HUES64 (cell line): ENCODE data around the gene WWOX.

Experiments
- H3K27ac ChIP-seq: 2 replicates; pipeline ENCODE4 v1.7.0; 2013; ENCODE audit warnings: low read depth, low read length, inconsistent platforms
- H3K27me3 ChIP-seq: 2 replicates; pipeline ENCODE4 v1.6.1; 2013; ENCODE audit warnings: mild to moderate bottlenecking, low read length; ENCODE audit not compliant: insufficient read depth
- H3K36me3 ChIP-seq: 2 replicates; pipeline ENCODE4 v1.6.1; 2013; ENCODE audit warnings: mild to moderate bottlenecking, low read length; ENCODE audit not compliant: insufficient read depth
- H3K4me1 ChIP-seq: 2 replicates; pipeline ENCODE4 v1.6.1; 2013; ENCODE audit warnings: mild to moderate bottlenecking, low read length, moderate library complexity; ENCODE audit not compliant: insufficient read depth
- H3K4me3 ChIP-seq: 2 replicates; pipeline ENCODE4 v1.5.1; 2013; ENCODE audit warnings: mild to moderate bottlenecking, low read length, moderate library complexity
- H3K9ac ChIP-seq: 2 replicates; pipeline ENCODE4 v1.6.1; 2013; ENCODE audit warnings: mild to moderate bottlenecking, low read depth, low read length
- H3K9me3 ChIP-seq: 2 replicates; pipeline ENCODE4 v1.6.1; 2013; ENCODE audit warnings: low read depth, low read length; ENCODE audit not compliant: insufficient read depth
- WGBS: fragments of 150-250, 120-280 bp; methylation state at CpG from one replicate; pipeline ENCODE4 v1.1.7; 2013; ENCODE audit warnings: missing lambda C conversion rate; 5-methylcytosine and 5-hydroxymethylcytosine counted together

WWOX gene

GRCh38 chr16:78365366-78365765 lies 265.9 kb downstream of the WWOX start:
- Histone ChIP-seq H3K4me1 (no peaks in the 10 kb centered on the region), H3K27ac (no peak overlapping the region), H3K27me3 (no peaks in the 10 kb centered on the region), H3K9ac (no peak overlapping the region), H3K36me3 (no peaks in the 10 kb centered on the region), H3K4me3 (no peak overlapping the region), H3K9me3 (no peaks in the 10 kb centered on the region)
- WGBS: 100% methylated on average over 1 of the region's 2 CpGs

DNA sequence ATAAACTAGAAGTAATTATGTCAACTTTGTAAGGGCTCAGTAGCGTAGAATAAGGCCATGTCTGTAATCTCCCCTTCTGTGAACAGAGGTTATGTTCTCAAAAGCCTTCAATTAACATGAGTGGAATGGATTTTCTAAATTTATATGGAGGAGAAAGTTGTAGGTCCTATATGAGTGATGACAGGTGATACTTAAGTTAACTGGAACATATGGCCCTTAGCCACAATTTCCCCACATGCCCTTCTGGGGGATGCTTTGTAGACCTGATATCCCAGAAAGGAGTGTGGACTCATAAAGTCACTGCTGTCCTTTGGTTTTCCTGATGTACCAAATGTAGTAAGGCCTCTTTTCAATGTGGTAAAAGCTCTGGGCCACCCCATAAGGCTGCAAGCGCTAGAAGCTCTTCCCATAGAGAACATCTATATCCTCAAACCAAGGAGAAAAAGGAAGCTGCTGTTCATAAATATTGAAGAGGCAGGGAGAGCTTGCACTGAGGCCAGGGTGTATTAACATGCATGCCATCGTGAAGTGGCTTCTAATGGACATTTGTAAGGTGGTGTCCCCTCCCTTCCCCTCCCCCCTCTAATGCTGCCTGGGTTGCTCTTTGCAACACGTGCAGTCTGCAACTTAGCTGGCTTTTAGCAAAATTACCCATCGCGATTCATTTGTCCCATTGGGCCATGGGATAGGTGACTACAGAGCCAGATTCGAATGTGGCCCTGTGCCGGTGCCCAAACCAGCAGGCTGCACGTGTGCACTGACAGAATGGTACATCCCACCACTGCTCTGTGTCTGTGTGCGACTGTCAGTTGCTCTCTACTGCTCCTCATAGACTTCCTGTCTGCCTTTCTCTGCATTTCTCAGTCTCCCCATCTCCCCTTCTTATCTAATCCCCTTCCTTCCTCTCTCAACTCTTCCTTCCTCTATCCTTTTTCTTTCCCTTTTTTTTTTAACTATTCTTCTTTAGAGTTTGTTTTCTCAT lies 269.0 kb downstream of the WWOX start:
- H3K4me1 ChIP-seq: peaks cover 27% of the 10 kb centered on the region
- no peaks in the 10 kb centered on the region for H3K36me3 ChIP-seq
- H3K4me3 ChIP-seq: no peak overlapping the region
- WGBS: 88% methylated on average over 10 of the region's 10 CpGs
- no peaks in the 10 kb centered on the region for H3K27me3 ChIP-seq
- no peak overlapping the region for H3K9ac ChIP-seq
- no peak overlapping the region for H3K27ac ChIP-seq
- H3K9me3 ChIP-seq: no peaks in the 10 kb centered on the region

- 15% methylated on average over 2 of the region's 3 CpGs for WGBS
- Histone ChIP-seq H3K27me3 (no peaks in the 10 kb centered on the region), H3K36me3 (no peaks in the 10 kb centered on the region), H3K4me3 (no peak overlapping the region), H3K4me1 (peaks cover 27% of the 10 kb centered on the region), H3K9ac (no peak overlapping the region), H3K27ac (peak overlapping the region; percentile 67), H3K9me3 (no peaks in the 10 kb centered on the region)
Observed at GRCh38 chr16:78372277-78372676, 272.8 kb downstream of the WWOX start.

GRCh38 chr16:78375055-78375679 lies 275.7 kb downstream of the WWOX start:
- Histone ChIP-seq H3K9ac (no peak overlapping the region), H3K36me3 (no peaks in the 10 kb centered on the region), H3K27me3 (no peaks in the 10 kb centered on the region), H3K9me3 (no peaks in the 10 kb centered on the region), H3K4me1 (peaks cover 27% of the 10 kb centered on the region), H3K27ac (no peak overlapping the region), H3K4me3 (no peak overlapping the region)
- WGBS: 93% methylated on average over 15 of the region's 15 CpGs

GRCh38 chr16:78376452-78376851 lies 277.0 kb downstream of the WWOX start:
- Histone ChIP-seq H3K27me3 (no peaks in the 10 kb centered on the region), H3K36me3 (no peaks in the 10 kb centered on the region), H3K27ac (no peak overlapping the region), H3K4me3 (no peak overlapping the region), H3K4me1 (peaks cover 20% of the 10 kb centered on the region), H3K9ac (no peak overlapping the region), H3K9me3 (no peaks in the 10 kb centered on the region)
- WGBS: 87% methylated on average over 4 of the region's 4 CpGs

- Histone ChIP-seq H3K4me3 (no peak overlapping the region), H3K27ac (no peak overlapping the region), H3K36me3 (no peaks in the 10 kb centered on the region), H3K4me1 (peaks cover 12% of the 10 kb centered on the region), H3K27me3 (no peaks in the 10 kb centered on the region), H3K9me3 (no peaks in the 10 kb centered on the region), H3K9ac (no peak overlapping the region)
- WGBS: 99% methylated on average over 4 of the region's 4 CpGs
Observed at GRCh38 chr16:78377312-78377711, 277.9 kb downstream of the WWOX start.

- Histone ChIP-seq H3K4me1 (no peaks in the 10 kb centered on the region), H3K9ac (no peak overlapping the region), H3K27me3 (no peaks in the 10 kb centered on the region), H3K27ac (no peak overlapping the region), H3K36me3 (no peaks in the 10 kb centered on the region), H3K4me3 (no peak overlapping the region), H3K9me3 (no peaks in the 10 kb centered on the region)
- WGBS: no CpG with 5 or more reads among the region's 1 CpG
Observed at GRCh38 chr16:78381060-78381459, 281.6 kb downstream of the WWOX start.

DNA sequence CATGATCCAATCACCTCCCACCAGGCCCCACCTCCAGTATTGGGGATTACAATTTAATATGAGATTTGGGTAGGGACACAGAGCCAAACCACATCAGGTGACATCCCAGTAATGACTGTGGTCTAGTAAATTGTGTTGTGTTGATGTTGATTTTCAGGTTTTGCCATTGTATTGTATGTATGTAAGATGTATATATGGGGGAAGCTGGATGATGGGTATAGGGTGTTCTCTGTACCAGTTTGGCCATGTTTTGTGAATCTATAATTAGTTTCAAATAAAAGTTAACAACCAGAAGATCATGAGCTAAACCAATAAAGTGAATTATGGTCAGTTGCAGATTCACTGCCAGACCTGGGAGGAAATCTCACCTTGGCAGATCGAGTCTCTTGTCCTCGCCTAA lies 283.7 kb downstream of the WWOX start:
- H3K9ac ChIP-seq: no peak overlapping the region
- no peak overlapping the region for H3K4me3 ChIP-seq
- no peaks in the 10 kb centered on the region for H3K27me3 ChIP-seq
- WGBS: 78% methylated on average over 2 of the region's 2 CpGs
- no peak overlapping the region for H3K27ac ChIP-seq
- H3K9me3 ChIP-seq: no peaks in the 10 kb centered on the region
- no peaks in the 10 kb centered on the region for H3K36me3 ChIP-seq
- no peaks in the 10 kb centered on the region for H3K4me1 ChIP-seq

DNA sequence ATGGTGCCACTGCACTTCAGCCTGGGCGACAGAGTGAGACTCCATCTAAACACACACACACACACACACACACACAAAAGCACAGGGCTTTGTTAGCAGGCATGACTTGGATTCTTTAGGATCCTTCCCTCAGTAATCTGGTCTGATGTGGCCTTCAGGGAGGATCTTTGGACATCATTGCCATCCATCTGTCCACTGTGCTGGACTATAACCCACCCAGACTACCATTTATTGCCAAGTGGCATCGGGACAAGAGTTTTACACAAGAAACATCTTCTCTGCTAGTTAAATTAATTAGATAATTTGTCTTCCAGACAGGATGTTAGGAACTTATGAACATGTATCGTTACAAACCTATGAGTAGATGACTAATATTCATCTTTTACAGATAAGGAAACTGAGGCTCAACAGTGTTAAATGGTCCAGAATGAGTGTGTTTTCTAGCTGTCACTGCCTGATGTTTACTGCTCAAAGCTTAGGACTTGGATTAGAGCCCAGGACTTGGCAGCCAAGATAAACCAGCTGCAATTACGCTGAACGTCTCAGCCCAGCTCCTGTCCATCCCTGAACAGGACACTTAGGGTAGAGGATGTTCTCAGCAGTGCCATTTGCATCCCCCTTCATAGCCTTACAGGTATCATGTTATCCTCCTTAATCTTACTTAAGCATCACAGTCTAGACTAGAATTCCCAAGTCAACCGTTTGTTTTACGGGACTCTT lies 285.8 kb downstream of the WWOX start:
- Histone ChIP-seq H3K9me3 (no peaks in the 10 kb centered on the region), H3K27ac (no peak overlapping the region), H3K9ac (no peak overlapping the region), H3K4me3 (no peak overlapping the region), H3K4me1 (no peaks in the 10 kb centered on the region), H3K27me3 (no peaks in the 10 kb centered on the region), H3K36me3 (no peaks in the 10 kb centered on the region)
- WGBS: 81% methylated on average over 6 of the region's 7 CpGs

- H3K27me3 ChIP-seq: no peaks in the 10 kb centered on the region
- H3K4me3 ChIP-seq: no peak overlapping the region
- 93% methylated on average over 14 of the region's 15 CpGs for WGBS
- H3K4me1 ChIP-seq: no peaks in the 10 kb centered on the region
- no peak overlapping the region for H3K27ac ChIP-seq
- H3K36me3 ChIP-seq: no peaks in the 10 kb centered on the region
- peaks cover 1% of the 10 kb centered on the region; the same call in 1 of the 2 replicates for H3K9me3 ChIP-seq
- H3K9ac ChIP-seq: no peak overlapping the region
Observed at GRCh38 chr16:78386557-78387324, 287.3 kb downstream of the WWOX start.
